Fibroblast of upper back skin (primary cell): ENCODE measurements around the gene MBLAC2.

ENCODE experiments used
- DNase-seq: peaks from one replicate; pipeline ENCODE4 v3.0.0-alpha.2; 2013

MBLAC2 gene

DNA sequence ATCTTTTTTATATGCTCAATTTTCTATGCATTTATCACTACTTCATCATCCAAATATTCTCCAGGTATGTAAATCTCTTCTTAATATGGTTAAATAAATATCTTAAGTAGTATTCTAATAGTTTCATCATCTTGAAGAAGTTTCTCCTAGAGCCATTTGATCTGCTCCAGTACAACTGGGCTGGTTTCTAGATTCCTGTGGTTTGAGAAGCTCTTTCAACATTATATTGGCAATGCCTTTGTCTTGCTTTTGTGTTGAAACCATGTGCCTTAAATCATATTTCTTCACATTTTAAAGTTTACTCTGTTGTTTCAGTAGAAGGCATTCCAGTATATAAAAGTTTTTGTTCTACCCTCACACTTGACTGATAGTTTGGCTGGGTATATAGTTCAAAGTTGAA, 27.6 kb downstream of the MBLAC2 start:
- DNase-seq, result peak; percentile 72

DNA sequence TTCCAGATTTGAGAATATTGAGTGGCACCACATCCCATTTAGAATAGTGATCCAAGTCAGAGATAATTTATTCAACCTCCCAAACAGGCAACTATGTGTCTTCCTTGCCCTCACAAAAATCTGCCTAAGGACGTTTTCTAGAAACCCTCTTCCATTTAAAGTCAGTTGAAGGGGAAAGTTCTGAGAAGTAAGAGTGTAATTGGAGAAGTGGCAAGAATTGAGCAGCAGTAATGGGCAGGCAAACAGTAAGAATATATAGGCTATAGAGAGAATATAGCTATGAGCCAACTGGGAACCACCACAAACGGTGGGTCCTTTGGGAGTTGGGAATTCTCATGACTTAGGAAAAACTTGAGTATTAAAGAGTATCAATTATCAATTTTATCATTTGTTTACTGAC, 33.9 kb downstream of the MBLAC2 start:
- DNase-seq, result no peak

DNA sequence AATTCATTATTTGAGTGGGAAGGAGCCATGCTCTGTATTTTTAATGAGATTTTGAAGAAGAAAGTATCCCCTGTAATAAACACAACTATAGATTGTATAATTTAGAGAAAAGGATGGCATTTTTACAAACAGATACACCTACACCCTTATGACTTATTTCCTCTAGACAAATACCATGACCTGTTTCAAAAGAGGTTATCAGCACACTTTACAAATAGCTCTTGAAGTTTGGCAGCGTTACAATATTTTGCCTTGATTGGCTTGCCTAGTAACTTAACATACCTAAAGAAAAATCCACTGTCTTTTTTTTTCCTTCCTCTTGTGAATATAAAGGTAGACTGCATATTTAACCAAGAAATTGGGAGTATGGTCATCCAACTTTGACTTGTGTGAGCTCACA, 36.5 kb downstream of the MBLAC2 start:
- no peak for DNase-seq

DNA sequence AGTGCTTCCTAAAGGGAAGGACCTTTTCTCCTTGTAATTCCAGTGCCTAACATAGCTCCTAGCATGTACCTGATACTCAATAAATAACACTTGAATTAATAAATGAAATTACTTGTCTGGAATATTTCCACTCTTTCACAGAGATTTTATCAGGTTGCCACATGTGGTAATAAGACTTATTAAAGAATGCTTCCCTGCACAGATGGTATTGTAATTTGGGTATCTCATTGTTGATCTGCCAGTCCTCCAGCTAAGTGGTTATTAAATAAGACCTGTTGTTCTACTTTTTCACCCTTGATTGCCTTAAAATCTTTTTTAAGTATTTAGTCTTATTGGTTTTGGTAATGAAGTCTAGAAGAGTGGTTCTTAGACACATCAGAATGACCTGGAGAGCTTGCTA, 36.9 kb downstream of the MBLAC2 start:
- DNase-seq, result no peak

DNA sequence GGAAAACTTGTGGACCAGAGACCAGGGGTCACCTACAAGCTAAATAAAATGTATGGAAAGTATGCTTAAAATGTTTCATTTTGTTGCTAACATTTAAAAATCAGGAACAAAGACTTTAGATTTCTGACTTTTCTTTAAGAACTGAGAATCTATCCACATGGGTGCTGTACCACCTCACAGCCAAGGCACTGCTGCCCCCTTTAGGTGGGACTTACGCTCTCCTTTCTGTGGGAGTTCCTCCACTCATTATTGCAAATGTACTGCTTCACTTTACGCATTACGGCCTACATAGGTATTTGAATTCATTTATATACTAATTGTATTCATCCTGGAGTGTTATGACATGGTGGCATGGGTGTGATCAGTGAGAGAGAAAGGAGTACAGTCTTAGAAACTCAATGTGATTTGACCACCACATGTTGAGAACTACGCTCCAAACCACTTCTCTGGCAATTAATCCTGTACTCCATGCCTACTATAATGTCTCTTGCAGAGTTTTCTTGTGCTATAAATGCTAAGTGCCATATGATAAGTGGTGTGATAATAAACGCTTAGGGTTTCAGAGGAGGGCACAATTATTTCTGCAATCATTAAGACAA, 40.4 kb downstream of the MBLAC2 start:
- DNase-seq, result peak; percentile 43

DNA sequence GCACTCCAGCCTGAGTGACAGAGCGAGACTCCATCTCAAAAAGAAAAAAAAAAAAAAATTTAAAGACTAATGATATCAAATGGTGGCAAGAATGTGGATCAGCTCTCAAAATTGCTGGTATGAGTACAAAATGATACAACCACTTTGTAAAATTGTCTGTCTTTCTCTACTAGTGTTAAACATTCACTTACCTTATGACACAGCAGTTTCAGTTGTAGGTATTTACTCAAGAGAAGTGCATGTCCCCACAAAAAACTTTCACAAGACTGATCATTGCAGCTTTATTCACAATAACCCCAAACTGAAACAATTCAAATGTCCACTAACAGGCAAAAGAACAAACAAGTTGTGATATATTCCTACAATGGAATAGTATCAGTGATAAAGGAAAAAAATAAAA, 50.3 kb downstream of the MBLAC2 start:
- DNase-seq, result no peak

DNA sequence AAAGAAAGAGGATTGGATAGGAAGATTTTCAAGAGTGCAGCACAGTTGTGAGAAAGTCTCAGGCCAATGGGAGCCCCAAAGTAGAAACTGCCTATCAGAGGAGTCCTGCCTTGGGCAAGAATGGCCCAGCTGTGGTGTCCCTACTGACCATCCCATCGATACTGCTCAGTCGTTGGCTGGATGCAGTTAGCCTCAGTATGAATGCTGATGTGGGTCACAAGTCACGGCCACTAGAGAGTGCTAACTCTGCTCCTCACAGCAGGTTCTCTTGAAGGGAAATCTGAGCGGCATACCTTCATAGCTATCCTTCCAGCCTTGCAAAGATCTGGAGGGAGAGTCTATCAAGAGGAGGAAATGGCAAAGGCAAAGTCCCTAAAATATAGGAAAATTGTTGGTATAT, 53.4 kb downstream of the MBLAC2 start:
- DNase-seq, result no peak

DNA sequence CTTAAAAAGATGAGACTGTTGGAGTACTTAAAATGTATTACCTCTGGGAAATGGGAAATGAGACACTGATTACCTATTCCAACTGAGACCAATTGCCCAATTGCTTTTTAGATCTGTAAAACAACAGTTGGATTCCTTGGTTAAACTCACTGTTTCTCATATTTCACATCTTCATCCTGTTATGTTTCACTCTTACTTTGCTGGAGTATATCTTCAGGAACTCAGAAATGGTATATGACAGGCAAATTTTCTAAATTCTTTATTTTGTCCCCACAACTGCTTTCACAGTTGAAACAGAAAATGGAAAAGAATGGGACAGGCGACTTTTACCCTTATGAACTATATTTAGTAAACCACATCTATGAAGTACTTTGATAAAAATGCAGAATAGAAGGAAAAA, 56.4 kb downstream of the MBLAC2 start:
- no peak for DNase-seq

DNA sequence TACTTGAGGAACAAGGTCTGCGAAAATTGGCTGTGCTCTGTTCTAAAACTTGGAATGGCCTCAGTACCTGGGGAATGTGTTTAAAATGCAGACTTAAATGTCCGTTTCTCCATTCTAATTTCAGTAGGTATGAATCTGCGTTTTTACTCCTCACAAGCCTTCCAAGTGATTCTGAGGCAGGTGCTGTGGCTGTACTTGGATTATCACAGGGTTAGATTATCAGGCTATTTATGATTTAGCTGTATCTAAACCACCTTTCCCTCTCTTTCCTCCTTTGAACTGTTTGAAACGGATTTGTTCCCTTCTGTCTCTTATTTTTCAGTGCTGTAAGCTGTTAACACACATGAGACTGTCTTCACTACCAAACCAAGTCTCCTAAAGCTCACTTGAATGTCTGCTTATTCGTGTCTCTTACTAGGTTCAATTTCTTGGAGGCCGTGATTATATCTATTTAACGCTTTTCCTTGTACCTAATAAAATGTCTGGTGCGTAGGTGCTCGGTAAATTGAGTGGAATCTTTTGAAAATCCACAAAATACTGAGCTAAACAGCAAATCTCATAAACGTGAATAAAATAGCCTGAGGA, 64.3 kb downstream of the MBLAC2 start:
- no peak for DNase-seq

DNA sequence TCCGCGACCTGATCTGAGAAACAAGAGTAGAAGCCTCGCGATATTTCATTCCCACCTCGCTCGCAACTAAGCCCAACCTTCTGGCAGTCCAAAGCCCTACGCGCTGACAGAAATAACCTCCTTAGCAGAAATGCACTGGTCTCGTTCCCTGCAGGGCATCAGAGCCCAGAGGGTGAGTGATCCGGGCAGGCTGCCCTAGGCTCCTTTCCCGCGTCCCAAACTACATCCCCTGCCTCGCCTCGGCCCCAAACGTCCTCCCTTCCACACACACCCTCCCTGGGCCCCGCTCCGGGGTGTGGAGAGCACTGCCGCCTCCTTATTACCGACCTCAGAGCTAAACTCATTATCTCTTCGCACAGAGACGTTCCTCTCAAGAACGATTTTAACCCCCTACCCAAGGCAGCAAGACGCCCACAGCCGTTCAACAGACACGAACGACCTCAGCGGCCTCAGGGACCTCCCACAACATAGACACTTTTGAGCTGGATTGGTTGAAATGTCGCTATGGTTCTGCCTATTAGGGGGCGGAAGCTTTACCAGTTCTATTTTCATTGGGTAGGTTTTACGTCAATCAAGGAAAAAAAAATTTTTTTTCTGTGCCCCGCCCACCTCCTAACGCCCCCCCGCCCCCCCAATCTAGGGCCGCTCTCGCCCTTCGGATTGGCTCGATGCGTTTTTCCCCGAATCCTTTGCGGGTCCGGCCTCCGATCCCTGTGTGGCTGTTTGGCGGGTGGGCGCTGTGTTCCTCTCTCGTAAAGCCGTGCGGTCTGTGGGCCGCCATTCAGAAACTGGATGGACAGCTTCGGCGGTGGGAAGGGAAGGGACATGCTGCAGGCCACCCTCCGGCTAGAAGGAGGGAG, 65.0 kb downstream of the MBLAC2 start, which contains the start of gene CETN3:
Gene CETN3, minus strand, starts transcription at position 439 of the 860 bp plus-strand sequence. Its CDS starts 95 bp downstream, at position 344.
- DNase-seq, result peak; percentile 96

DNA sequence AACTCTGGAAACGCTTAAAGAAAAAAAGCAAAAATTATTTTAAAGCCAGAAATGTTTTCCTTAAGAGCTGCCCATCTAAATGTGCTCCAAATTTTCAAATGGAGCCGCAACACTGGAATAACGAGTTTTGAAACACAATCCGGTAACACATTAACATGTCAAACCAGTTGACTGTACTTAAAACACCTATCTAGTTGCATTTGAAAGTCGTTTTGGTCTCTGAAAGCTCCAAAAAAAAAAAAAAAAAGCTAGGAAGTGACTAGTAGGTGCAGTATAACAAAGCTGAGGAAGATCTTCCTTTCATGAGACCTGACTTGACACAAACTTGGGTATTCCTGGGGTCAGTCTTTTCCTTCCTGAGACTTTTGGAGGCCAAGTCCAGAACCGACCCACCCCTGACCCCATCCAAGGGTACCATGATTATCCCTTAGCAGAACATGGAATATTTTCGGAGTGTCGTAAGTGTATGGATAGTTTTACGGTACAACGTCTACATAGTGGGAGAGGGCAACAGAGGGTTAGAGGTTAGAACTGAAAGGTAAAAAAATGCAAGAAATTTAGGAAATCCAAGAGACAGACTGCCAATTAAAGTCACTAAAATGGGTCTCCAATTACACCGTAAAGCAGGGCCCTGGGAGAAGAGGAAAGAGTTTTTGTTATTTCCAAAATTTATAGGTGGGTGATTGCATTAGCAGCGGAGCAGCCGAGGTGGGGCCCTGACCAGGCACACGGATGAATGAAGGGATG, 65.8 kb downstream of the MBLAC2 start:
- no peak for DNase-seq
